RWPE2 (cell line): ENCODE measurements around the gene SSX4B.
"Not testable (repeated sequence)": the region's sequence is repeated elsewhere in the genome, so short reads cannot be mapped to it uniquely, and the experiment has no call there.

ENCODE experiments used
- ATAC-seq: fragments of 200-7000 bp; cut with Tn5 transposase; 3 replicates; pipeline ENCODE4 v1.9.1; 2021; ENCODE audit warnings: low read depth
- DNase-seq: peaks from one replicate; pipeline ENCODE4 v3.0.0-alpha.2; 2020; ENCODE audit warnings: low spot score
- H3K27ac ChIP-seq: fragments of 450-650 bp; 2 replicates; pipeline ENCODE4 v1.5.1; 2017; ENCODE audit warnings: mild to moderate bottlenecking; ENCODE audit not compliant: poor library complexity, severe bottlenecking
- H3K27me3 ChIP-seq: fragments of 250-450 bp; sonication (Bioruptor Pico); 2 replicates; pipeline ENCODE4 v1.5.1; 2021; ENCODE audit warnings: mild to moderate bottlenecking, moderate library complexity; ENCODE audit not compliant: insufficient read depth, poor library complexity, severe bottlenecking
- H3K36me3 ChIP-seq: fragments of 250-450 bp; sonication (Bioruptor Pico); 2 replicates; pipeline ENCODE4 v1.5.1; 2020; ENCODE audit warnings: low read depth, mild to moderate bottlenecking, moderate library complexity
- H3K4me1 ChIP-seq: fragments of 250-450 bp; sonication (Bioruptor Pico); 2 replicates; pipeline ENCODE4 v1.5.1; 2021; ENCODE audit warnings: mild to moderate bottlenecking, moderate library complexity; ENCODE audit not compliant: insufficient read depth, poor library complexity, severe bottlenecking
- H3K4me3 ChIP-seq: fragments of 250-450 bp; sonication (Bioruptor Pico); 2 replicates; pipeline ENCODE4 v1.5.1; 2021; ENCODE audit warnings: mild to moderate bottlenecking, moderate library complexity; ENCODE audit not compliant: severe bottlenecking
- H3K9me3 ChIP-seq: fragments of 250-450 bp; sonication (Bioruptor Pico); 2 replicates; pipeline ENCODE4 v1.5.1; 2021; ENCODE audit warnings: mild to moderate bottlenecking, moderate library complexity; ENCODE audit not compliant: severe bottlenecking
- CTCF ChIP-seq: fragments of 450-650 bp; IDR thresholded peaks from one replicate; pipeline ENCODE4 v1.5.1; 2017; ENCODE audit warnings: mild to moderate bottlenecking, moderate library complexity; ENCODE audit not compliant: poor library complexity, severe bottlenecking

SSX4B gene, protein sequence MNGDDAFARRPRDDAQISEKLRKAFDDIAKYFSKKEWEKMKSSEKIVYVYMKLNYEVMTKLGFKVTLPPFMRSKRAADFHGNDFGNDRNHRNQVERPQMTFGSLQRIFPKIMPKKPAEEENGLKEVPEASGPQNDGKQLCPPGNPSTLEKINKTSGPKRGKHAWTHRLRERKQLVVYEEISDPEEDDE

DNA sequence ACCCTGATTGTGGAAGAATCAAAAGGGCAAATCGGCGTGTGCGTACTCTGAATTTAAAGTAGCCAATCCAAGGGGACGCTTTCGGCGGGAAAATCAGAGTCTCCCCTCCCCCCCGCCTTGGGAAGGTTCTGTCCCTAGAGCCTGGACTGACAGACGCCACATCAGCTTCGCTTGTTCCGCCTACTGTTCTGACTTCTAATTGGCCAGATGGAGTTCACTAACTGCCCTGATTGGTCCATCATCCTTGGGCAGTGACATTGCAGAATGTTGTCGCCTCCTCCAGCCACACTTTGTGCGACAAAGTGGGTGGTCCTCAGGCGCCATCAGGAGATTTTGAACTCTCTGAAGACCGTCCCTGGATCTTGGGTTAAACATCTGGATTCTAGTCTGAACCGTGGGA lies at the start of gene SSX4B:
TSS of gene SSX4B (minus strand) at position 101 of the 400 bp plus-strand sequence. CDS start 588 bp downstream, outside the sequence.
- DNase-seq, H3K27me3 ChIP-seq, H3K4me1 ChIP-seq, H3K36me3 ChIP-seq, H3K27ac ChIP-seq, ATAC-seq, H3K4me3 ChIP-seq, H3K9me3 ChIP-seq: not testable (repeated sequence)

GRCh38 chrX:48460606-48461005 lies 48.8 kb upstream of the SSX4B start:
- H3K27me3 ChIP-seq, result no peaks in the 10 kb centered on the region
- ATAC-seq, result no peak
- H3K9me3 ChIP-seq, result no peaks in the 10 kb centered on the region
- no peak for DNase-seq
- H3K4me3 ChIP-seq, result no peak overlapping the region
- H3K4me1 ChIP-seq, result no peaks in the 10 kb centered on the region
- H3K36me3 ChIP-seq, result no peaks in the 10 kb centered on the region
- TF ChIP-seq CTCF, result no peak
- no peak overlapping the region for H3K27ac ChIP-seq

- no peak overlapping the region for H3K4me3 ChIP-seq
- no peaks in the 10 kb centered on the region for H3K9me3 ChIP-seq
- ATAC-seq, result no peak
- no peak for TF ChIP-seq CTCF
- H3K27me3 ChIP-seq, result no peaks in the 10 kb centered on the region
- no peak overlapping the region for H3K27ac ChIP-seq
- no peaks in the 10 kb centered on the region for H3K4me1 ChIP-seq
- DNase-seq, result no peak
- H3K36me3 ChIP-seq, result no peaks in the 10 kb centered on the region
These were observed 48.3 kb upstream of the SSX4B start for GRCh38 chrX:48460031-48460430.

DNA sequence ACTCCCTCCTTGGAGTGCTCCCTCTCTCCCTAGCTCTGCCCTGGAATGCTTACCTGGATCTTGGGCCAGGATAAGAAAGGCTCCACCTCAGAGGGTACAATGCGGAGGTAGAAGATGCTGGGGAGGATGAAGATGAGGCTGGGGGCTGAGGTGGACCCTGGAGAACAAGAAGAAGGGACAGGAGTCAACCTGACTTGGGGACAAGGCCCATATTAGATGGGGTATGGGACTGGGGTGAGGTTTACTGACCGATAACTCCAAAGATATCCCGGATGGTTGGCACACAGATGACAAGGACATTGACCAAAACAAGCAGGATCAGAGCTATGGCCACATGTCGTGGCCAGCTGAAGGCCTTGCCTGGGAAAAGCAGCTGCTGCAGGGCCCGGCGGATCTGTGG lies 47.7 kb upstream of the SSX4B start:
- H3K9me3 ChIP-seq, result no peaks in the 10 kb centered on the region
- no peak overlapping the region for H3K4me3 ChIP-seq
- ATAC-seq, result no peak
- no peaks in the 10 kb centered on the region for H3K27me3 ChIP-seq
- H3K36me3 ChIP-seq, result no peaks in the 10 kb centered on the region
- DNase-seq, result no peak
- no peak overlapping the region for H3K27ac ChIP-seq
- no peak for TF ChIP-seq CTCF
- no peaks in the 10 kb centered on the region for H3K4me1 ChIP-seq

DNA sequence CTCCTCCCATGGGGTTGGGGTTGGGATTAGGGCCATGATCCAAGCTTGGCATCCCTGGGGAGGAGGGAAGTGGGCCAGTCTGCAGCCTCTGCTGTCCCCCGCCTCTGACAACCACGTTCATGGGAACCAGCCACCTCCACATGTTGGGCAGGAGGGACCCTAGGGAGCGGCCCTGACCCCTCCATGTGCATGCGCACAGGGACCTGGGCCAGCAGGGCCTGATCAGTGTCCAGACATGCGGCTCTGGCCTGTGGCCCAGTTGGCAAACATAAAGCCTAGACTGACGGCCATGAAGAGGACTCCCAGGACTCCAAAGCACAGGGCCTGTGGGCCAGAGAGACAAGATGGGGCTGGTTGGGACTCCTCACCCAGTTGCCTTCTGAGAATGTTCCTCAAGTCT lies 47.0 kb upstream of the SSX4B start:
- no peaks in the 10 kb centered on the region for H3K36me3 ChIP-seq

More for the DNA sequence above, 47.0 kb upstream of the SSX4B start:
- H3K27ac ChIP-seq, result no peak overlapping the region
- no peaks in the 10 kb centered on the region for H3K4me1 ChIP-seq
- no peak overlapping the region for H3K4me3 ChIP-seq
- DNase-seq, result no peak
- H3K9me3 ChIP-seq, result no peaks in the 10 kb centered on the region
- no peak for ATAC-seq
- TF ChIP-seq CTCF, result no peak
- no peaks in the 10 kb centered on the region for H3K27me3 ChIP-seq
